Caco-2 (cell line): ENCODE results near the gene PRAMEF13. TPM values are rescaled to one million over a fixed set of nuclear protein-coding genes. Genes with fewer than 3 reads are reported as not detected.
"Not testable (repeated sequence)": the region's sequence is repeated elsewhere in the genome, so short reads cannot be mapped to it uniquely, and the experiment has no call there.

ENCODE experiments used
- Bru-seq: library from RNA; stranded (reverse); fragments of 400-500 nt; gene quantifications from one replicate; lab custom pipeline; 2021; lab: Mats Ljungman, UMichigan
- BruChase-seq, 2 experiments: library from RNA; stranded (reverse); fragments of 400-500 nt; gene quantifications; one replicate each; lab custom pipeline; 2021; lab: Mats Ljungman, UMichigan
- BruUV-seq: library from RNA; stranded (reverse); fragments of 400-500 nt; replicated peaks from 2 replicates; lab custom pipeline; 2021; lab: Mats Ljungman, UMichigan
- CTCF ChIA-PET: fragments of 300-600 bp; sonication (Branson Sonifier 250); formaldehyde crosslinking; loops from one replicate; lab custom pipeline; 2022; ENCODE audit warnings: antibody characterized with exemption; lab: Charles Lee
- POLR2A ChIA-PET: fragments of 300-600 bp; sonication (Branson Sonifier 250); formaldehyde crosslinking; loops from one replicate; lab custom pipeline; 2022; ENCODE audit warnings: antibody characterized with exemption; lab: Charles Lee
- DNase-seq, 2 experiments: peaks; one replicate each; pipeline versions ENCODE4 v3.0.0 to v3.0.0-alpha.2; 2020 to 2022
- H3K27me3 ChIP-seq: replicated peaks from 2 replicates; pipeline ENCODE4 v1.6.0; 2011; ENCODE audit warnings: low read length; ENCODE audit not compliant: control insufficient read depth, insufficient read depth
- H3K36me3 ChIP-seq: 2 replicates; pipeline ENCODE4 v1.5.1; 2011; ENCODE audit warnings: low read length; ENCODE audit not compliant: control insufficient read depth, insufficient read depth
- H3K4me1 ChIP-seq: fragments of 250-450 bp; sonication (Bioruptor Pico); 2 replicates; pipeline ENCODE4 v1.5.1; 2020; ENCODE audit warnings: mild to moderate bottlenecking
- H3K4me3 ChIP-seq: 2 replicates; pipeline ENCODE4 v1.5.1; 2011; ENCODE audit warnings: low read depth, mild to moderate bottlenecking, control low read depth, low read length
- H3K9me3 ChIP-seq: fragments of 250-450 bp; sonication (Bioruptor Pico); 2 replicates; pipeline ENCODE4 v1.5.1; 2020; ENCODE audit warnings: mild to moderate bottlenecking, moderate library complexity
- H3K27ac Mint-ChIP-seq: one replicate; pipeline ENCODE4 v1.8.0; 2022; ENCODE audit warnings: mixed read lengths; ENCODE audit not compliant: unreplicated experiment
- H3K27me3 Mint-ChIP-seq: one replicate; pipeline ENCODE4 v1.8.0; 2022; ENCODE audit warnings: mixed read lengths; ENCODE audit not compliant: insufficient read depth, unreplicated experiment
- H3K36me3 Mint-ChIP-seq: one replicate; pipeline ENCODE4 v1.8.0; 2022; ENCODE audit warnings: mild to moderate bottlenecking, mixed read lengths; ENCODE audit not compliant: insufficient read depth, unreplicated experiment
- H3K4me1 Mint-ChIP-seq: one replicate; pipeline ENCODE4 v1.8.0; 2022; ENCODE audit warnings: low read depth, mixed read lengths; ENCODE audit not compliant: unreplicated experiment
- H3K4me3 Mint-ChIP-seq: one replicate; pipeline ENCODE4 v1.8.0; 2022; ENCODE audit warnings: mild to moderate bottlenecking, moderate library complexity, mixed read lengths; ENCODE audit not compliant: unreplicated experiment
- H3K9me3 Mint-ChIP-seq: one replicate; pipeline ENCODE4 v1.8.0; 2022; ENCODE audit warnings: mixed read lengths; ENCODE audit not compliant: unreplicated experiment
- intact Hi-C: fragments of 100-400 bp; cut with micrococcal nuclease; formaldehyde crosslinking; loops from one replicate; pipeline ENCODE4 v1.10.0; 2022; ENCODE audit not compliant: unreplicated experiment
- long read RNA-seq: library from polyadenylated mRNA; stranded (forward); transcript quantifications from one replicate; pipeline ENCODE4 v2.0.0, GENCODE V29; 2022
- total RNA-seq: library from RNA; stranded (reverse); gene quantifications from 2 replicates; pipeline ENCODE4 v1.2.3, GENCODE V29; 2022

Gene PRAMEF13
- total RNA-seq (not detected in 2 replicates), Bru-seq, nascent RNA (not detected), BruChase-seq, experiment 1, labeled RNA remaining after a 2-hour chase (not detected), BruChase-seq, experiment 2, labeled RNA remaining after a 6-hour chase (not detected)
- long read RNA-seq: 0 reads

- H3K4me1 ChIP-seq, H3K4me1 Mint-ChIP-seq, H3K27me3 Mint-ChIP-seq, H3K27me3 ChIP-seq, H3K27ac Mint-ChIP-seq, H3K36me3 ChIP-seq, H3K36me3 Mint-ChIP-seq, H3K4me3 ChIP-seq, BruUV-seq, POLR2A ChIA-PET, CTCF ChIA-PET, H3K4me3 Mint-ChIP-seq, H3K9me3 Mint-ChIP-seq, DNase-seq, intact Hi-C loops, H3K9me3 ChIP-seq: not testable (repeated sequence)
These were observed at the start of gene PRAMEF13 for GRCh38 chr1:13201309-13201708. PRAMEF13 (minus strand) TSS chr1:13201409; CDS start chr1:13199589, 1,820 bp downstream.

- CTCF ChIA-PET, BruUV-seq, H3K27ac Mint-ChIP-seq, H3K36me3 ChIP-seq, intact Hi-C loops, H3K4me3 Mint-ChIP-seq, DNase-seq, H3K9me3 Mint-ChIP-seq, H3K9me3 ChIP-seq, H3K4me3 ChIP-seq, H3K36me3 Mint-ChIP-seq, H3K4me1 ChIP-seq, H3K4me1 Mint-ChIP-seq, POLR2A ChIA-PET, H3K27me3 Mint-ChIP-seq, H3K27me3 ChIP-seq: not testable (repeated sequence)
These were observed 45.9 kb upstream of the PRAMEF13 start for GRCh38 chr1:13247122-13247521.

GRCh38 chr1:13246554-13246871 lies 45.3 kb upstream of the PRAMEF13 start:
- H3K27me3 ChIP-seq, H3K27me3 Mint-ChIP-seq, H3K9me3 ChIP-seq, POLR2A ChIA-PET, BruUV-seq, DNase-seq, H3K36me3 ChIP-seq, H3K4me1 Mint-ChIP-seq, intact Hi-C loops, H3K4me3 ChIP-seq, H3K4me1 ChIP-seq, H3K9me3 Mint-ChIP-seq, H3K4me3 Mint-ChIP-seq, H3K27ac Mint-ChIP-seq, CTCF ChIA-PET, H3K36me3 Mint-ChIP-seq: not testable (repeated sequence)

- H3K9me3 ChIP-seq, H3K9me3 Mint-ChIP-seq, H3K4me1 ChIP-seq, H3K27ac Mint-ChIP-seq, H3K27me3 Mint-ChIP-seq, H3K4me1 Mint-ChIP-seq, H3K4me3 Mint-ChIP-seq, CTCF ChIA-PET, BruUV-seq, POLR2A ChIA-PET, H3K36me3 ChIP-seq, H3K4me3 ChIP-seq, intact Hi-C loops, H3K36me3 Mint-ChIP-seq, H3K27me3 ChIP-seq, DNase-seq: not testable (repeated sequence)
These were observed 44.8 kb upstream of the PRAMEF13 start for GRCh38 chr1:13245841-13246553.

GRCh38 chr1:13243536-13244263 lies 42.5 kb upstream of the PRAMEF13 start:
- H3K4me1 ChIP-seq, BruUV-seq, intact Hi-C loops, H3K27ac Mint-ChIP-seq, CTCF ChIA-PET, H3K4me3 ChIP-seq, POLR2A ChIA-PET, H3K9me3 Mint-ChIP-seq, H3K4me3 Mint-ChIP-seq, H3K27me3 ChIP-seq, H3K27me3 Mint-ChIP-seq, H3K36me3 Mint-ChIP-seq, H3K36me3 ChIP-seq, DNase-seq, H3K4me1 Mint-ChIP-seq, H3K9me3 ChIP-seq: not testable (repeated sequence)

- H3K4me1 Mint-ChIP-seq, H3K27ac Mint-ChIP-seq, H3K36me3 Mint-ChIP-seq, CTCF ChIA-PET, H3K36me3 ChIP-seq, H3K9me3 ChIP-seq, H3K4me3 ChIP-seq, H3K4me3 Mint-ChIP-seq, H3K4me1 ChIP-seq, intact Hi-C loops, H3K27me3 Mint-ChIP-seq, H3K27me3 ChIP-seq, BruUV-seq, POLR2A ChIA-PET, DNase-seq, H3K9me3 Mint-ChIP-seq: not testable (repeated sequence)
These were observed 38.4 kb upstream of the PRAMEF13 start for GRCh38 chr1:13239633-13240032.

- H3K27me3 Mint-ChIP-seq, BruUV-seq, H3K27ac Mint-ChIP-seq, CTCF ChIA-PET, H3K9me3 ChIP-seq, H3K4me3 Mint-ChIP-seq, intact Hi-C loops, H3K36me3 Mint-ChIP-seq, H3K4me3 ChIP-seq, H3K4me1 Mint-ChIP-seq, POLR2A ChIA-PET, H3K27me3 ChIP-seq, H3K36me3 ChIP-seq, H3K4me1 ChIP-seq, DNase-seq, H3K9me3 Mint-ChIP-seq: not testable (repeated sequence)
These were observed 36.4 kb upstream of the PRAMEF13 start for GRCh38 chr1:13237572-13237971.
